Lower leg skin (tissue), 3 donors: ENCODE data around the gene SOS1.
"Not testable (repeated sequence)": the region's sequence is repeated elsewhere in the genome, so short reads cannot be mapped to it uniquely, and the experiment has no call there.

Experiments used
- POLR2A ChIP-seq, 2 donors: fragments of 450-650 bp; IDR thresholded peaks; one replicate each; pipeline ENCODE4 v1.6.1; 2016 to 2017; ENCODE audit warnings: antibody characterized with exemption in 2 of 2, mild to moderate bottlenecking in 1 of 2, moderate library complexity in 1 of 2
- TF ChIP-seq, protein P1 (sequence below), 3 donors: fragments of 450-650 bp; IDR thresholded peaks; one replicate each; pipeline ENCODE4 v1.5.1; 2016; ENCODE audit warnings: antibody characterized with exemption in 3 of 3, mild to moderate bottlenecking in 3 of 3, moderate library complexity in 2 of 3

DNA sequence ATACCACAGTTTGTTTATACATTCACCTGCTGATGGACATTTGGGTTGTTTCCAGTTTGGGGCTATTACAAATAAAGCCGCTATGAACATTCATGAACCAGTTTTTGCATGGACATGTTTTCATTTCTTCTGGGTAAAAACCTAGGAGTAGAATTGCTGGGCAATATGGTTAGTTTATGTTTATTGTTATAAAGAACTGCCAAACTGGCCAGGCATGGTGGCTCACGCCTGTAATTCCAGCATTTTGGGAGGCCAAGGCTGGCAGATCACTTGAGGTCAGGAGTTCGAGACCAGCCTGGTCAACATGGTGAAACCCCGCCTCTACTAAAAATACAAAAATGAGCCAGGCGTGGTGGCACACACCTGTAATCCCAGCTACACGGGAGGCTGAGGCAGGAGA lies 68.2 kb downstream of the SOS1 start:
- TF ChIP-seq, protein P1, sequence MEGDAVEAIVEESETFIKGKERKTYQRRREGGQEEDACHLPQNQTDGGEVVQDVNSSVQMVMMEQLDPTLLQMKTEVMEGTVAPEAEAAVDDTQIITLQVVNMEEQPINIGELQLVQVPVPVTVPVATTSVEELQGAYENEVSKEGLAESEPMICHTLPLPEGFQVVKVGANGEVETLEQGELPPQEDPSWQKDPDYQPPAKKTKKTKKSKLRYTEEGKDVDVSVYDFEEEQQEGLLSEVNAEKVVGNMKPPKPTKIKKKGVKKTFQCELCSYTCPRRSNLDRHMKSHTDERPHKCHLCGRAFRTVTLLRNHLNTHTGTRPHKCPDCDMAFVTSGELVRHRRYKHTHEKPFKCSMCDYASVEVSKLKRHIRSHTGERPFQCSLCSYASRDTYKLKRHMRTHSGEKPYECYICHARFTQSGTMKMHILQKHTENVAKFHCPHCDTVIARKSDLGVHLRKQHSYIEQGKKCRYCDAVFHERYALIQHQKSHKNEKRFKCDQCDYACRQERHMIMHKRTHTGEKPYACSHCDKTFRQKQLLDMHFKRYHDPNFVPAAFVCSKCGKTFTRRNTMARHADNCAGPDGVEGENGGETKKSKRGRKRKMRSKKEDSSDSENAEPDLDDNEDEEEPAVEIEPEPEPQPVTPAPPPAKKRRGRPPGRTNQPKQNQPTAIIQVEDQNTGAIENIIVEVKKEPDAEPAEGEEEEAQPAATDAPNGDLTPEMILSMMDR (IDR thresholded peaks at IDR 0.05): not testable (repeated sequence)
- not testable (repeated sequence) for TF ChIP-seq POLR2A (IDR thresholded peaks at IDR 0.05)
